RWPE1 (cell line): ENCODE data around the gene SLC2A4.

Experiments used
- CTCF ChIA-PET: fragments of 350-600 bp; sonication (Branson Sonifier 250); formaldehyde crosslinking; extraction: SDS; loops from one replicate; lab custom pipeline; 2021; lab: Yijun Ruan, JAX
- POLR2A ChIA-PET: fragments of 400-600 bp; formaldehyde crosslinking; extraction: SDS; loops from one replicate; lab custom pipeline; 2020; ENCODE audit warnings: antibody characterized with exemption; ENCODE audit not compliant: low non-redundant PET; lab: Yijun Ruan, JAX
- DNase-seq: peaks from one replicate; pipeline ENCODE4 v3.0.0; 2012; ENCODE audit warnings: low spot score
- H3K27ac ChIP-seq: fragments of 450-650 bp; 2 replicates; pipeline ENCODE4 v1.5.1; 2017
- TF ChIP-seq, protein P1 (sequence below): fragments of 450-650 bp; conservative IDR thresholded peaks from 2 replicates; pipeline ENCODE4 v1.5.1; 2017; ENCODE audit warnings: low read depth, mild to moderate bottlenecking

Gene SLC2A4

GRCh38 chr17:7317161-7317803 is 35.8 kb downstream of the SLC2A4 start:
- no peak for DNase-seq
- peak overlapping the region; percentile 93 for H3K27ac ChIP-seq
- CTCF ChIA-PET, result interaction anchor here (1.0 kb wide), 1 partner anchor 12 kb away, joined by 3 read pairs; the partner anchor contains the start of gene NEURL4
- POLR2A ChIA-PET, result no interaction called here
- TF ChIP-seq, protein P1, sequence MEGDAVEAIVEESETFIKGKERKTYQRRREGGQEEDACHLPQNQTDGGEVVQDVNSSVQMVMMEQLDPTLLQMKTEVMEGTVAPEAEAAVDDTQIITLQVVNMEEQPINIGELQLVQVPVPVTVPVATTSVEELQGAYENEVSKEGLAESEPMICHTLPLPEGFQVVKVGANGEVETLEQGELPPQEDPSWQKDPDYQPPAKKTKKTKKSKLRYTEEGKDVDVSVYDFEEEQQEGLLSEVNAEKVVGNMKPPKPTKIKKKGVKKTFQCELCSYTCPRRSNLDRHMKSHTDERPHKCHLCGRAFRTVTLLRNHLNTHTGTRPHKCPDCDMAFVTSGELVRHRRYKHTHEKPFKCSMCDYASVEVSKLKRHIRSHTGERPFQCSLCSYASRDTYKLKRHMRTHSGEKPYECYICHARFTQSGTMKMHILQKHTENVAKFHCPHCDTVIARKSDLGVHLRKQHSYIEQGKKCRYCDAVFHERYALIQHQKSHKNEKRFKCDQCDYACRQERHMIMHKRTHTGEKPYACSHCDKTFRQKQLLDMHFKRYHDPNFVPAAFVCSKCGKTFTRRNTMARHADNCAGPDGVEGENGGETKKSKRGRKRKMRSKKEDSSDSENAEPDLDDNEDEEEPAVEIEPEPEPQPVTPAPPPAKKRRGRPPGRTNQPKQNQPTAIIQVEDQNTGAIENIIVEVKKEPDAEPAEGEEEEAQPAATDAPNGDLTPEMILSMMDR, result no peak

DNA sequence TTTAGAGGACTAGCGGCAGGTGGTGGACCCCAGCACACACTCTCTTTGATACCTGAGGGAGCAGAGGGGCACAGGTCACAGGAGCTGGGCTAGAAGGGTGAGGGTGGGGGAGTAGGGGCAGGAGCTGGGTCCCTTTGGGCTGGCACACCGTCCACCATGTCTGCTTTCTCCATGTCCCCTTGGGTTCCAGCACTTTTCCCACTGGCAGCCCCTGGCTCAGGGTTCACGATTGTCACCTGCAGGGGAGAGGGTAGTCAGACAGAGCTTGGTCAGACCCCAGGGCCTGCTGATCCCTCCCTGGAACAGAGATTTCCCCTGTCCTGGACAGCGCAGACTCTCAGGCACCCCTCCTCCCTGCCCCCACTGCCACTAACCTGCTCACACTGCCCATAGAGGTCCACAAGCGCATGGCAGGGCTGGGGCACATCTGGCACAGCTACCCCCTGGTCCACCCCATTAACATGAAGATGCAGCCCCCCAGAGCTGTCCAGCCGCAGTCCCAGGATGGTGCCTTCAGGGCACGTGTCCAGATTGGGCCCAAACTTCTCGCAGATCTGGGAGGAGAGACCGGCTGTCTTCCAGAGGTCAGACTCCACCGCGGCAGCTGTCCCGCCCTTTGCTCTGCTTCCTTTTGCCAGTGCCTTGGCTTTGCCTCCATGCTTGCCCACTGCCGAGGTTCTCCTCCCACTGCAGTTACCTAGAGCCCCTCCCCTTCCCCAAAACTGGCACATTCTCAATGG is 36.8 kb downstream of the SLC2A4 start:
- CTCF ChIA-PET, result interaction anchor here (0.6 kb wide), 1 partner anchor 29 kb away, joined by 3 read pairs; no protein-coding TSS in a partner anchor

GRCh38 chr17:7321466-7321865 is 39.9 kb downstream of the SLC2A4 start:
- TF ChIP-seq, protein P1, result no peak
- POLR2A ChIA-PET, result interaction anchor here (0.6 kb wide), 1 partner anchor 1885 kb away, joined by 3 read pairs; no protein-coding TSS in a partner anchor
- CTCF ChIA-PET, result no interaction called here
- DNase-seq, result no peak
- H3K27ac ChIP-seq, result peak overlapping the region; percentile 9; the same call in 1 of the 2 replicates

More for the DNA sequence above, 36.8 kb downstream of the SLC2A4 start:
- TF ChIP-seq, protein P1, result no peak
- H3K27ac ChIP-seq, result peak overlapping the region; percentile 93
- DNase-seq, result no peak
- POLR2A ChIA-PET, result no interaction called here

GRCh38 chr17:7322520-7323194 is 41.1 kb downstream of the SLC2A4 start:
- CTCF ChIA-PET, result interaction anchor here (0.6 kb wide), 2 partner anchors 94 to 102 kb away, joined by 3 read pairs; no protein-coding TSS in a partner anchor
- POLR2A ChIA-PET, result no interaction called here
- H3K27ac ChIP-seq, result no peak overlapping the region
- no peak for DNase-seq
- TF ChIP-seq, protein P1, result no peak

- H3K27ac ChIP-seq, result peak overlapping the region; percentile 33
- peak; percentile 36 for DNase-seq
- ChIA-PET POLR2A (no interaction called here), CTCF (interaction anchor here (0.6 to 1.0 kb wide), 3 partner anchors 9 to 221 kb away, joined by 3 read pairs; partner anchors contain the start of gene GPS2)
- TF ChIP-seq, protein P1, result peak; percentile 85
These were observed 42.4 kb downstream of the SLC2A4 start for GRCh38 chr17:7323731-7324437.
